ENCODE results near the gene RSAD2. TPM values are rescaled to one million over a fixed set of nuclear protein-coding genes. Genes with fewer than 3 reads are reported as not detected.
A peak's percentile ranks its signal among the peaks of the same experiment; 100 is the strongest.

Gene RSAD2
- total RNA-seq, 4 donors from 2014 or later = 1.8 to 7.0 (median 5.7) TPM

GRCh38 chr2:6945821-6946220 is 68.2 kb downstream of the RSAD2 start:
- Histone ChIP-seq H3K4me3 (no peak overlapping the region), H3K27me3 (no peaks in the 10 kb centered on the region), H3K9me3 (no peaks in the 10 kb centered on the region), H3K27ac (peak overlapping the region in 1 of 4 donors; percentile 46), H3K4me1 (peaks cover 0 to 8% (median 4%) of the 10 kb centered on the region in 3 donors), H3K36me3 (peaks cover 0 to 30% of the 10 kb centered on the region in 2 donors)
- TF ChIP-seq POLR2A (IDR thresholded peaks at IDR 0.05) = no peak
- TF ChIP-seq CTCF (IDR thresholded peaks at IDR 0.05) = no peak
- no peak for TF ChIP-seq EP300 (IDR thresholded peaks at IDR 0.05)
- TF ChIP-seq POLR2AphosphoS5 (IDR thresholded peaks at IDR 0.05) = no peak
- ATAC-seq = no peak

- no peak for ATAC-seq
- WGBS, 2 donors (ENCODE audit: low coverage in 1 of 2) = 64 to 84% methylated on average over 2 of the region's 2 CpGs
These were observed 69.1 kb downstream of the RSAD2 start for GRCh38 chr2:6946722-6947121.

More at GRCh38 chr2:6946722-6947121, 69.1 kb downstream of the RSAD2 start:
- Histone ChIP-seq H3K4me1 (peaks cover 0 to 8% (median 4%) of the 10 kb centered on the region in 3 donors), H3K36me3 (peaks cover 0 to 22% of the 10 kb centered on the region in 2 donors), H3K4me3 (no peak overlapping the region), H3K9me3 (no peaks in the 10 kb centered on the region), H3K27me3 (no peaks in the 10 kb centered on the region), H3K27ac (no peak overlapping the region)
- no peak for TF ChIP-seq POLR2A (IDR thresholded peaks at IDR 0.05)
- no peak for TF ChIP-seq EP300 (IDR thresholded peaks at IDR 0.05)
- TF ChIP-seq POLR2AphosphoS5 (IDR thresholded peaks at IDR 0.05) = no peak
- TF ChIP-seq CTCF (IDR thresholded peaks at IDR 0.05) = no peak

Other genes starting within 250 kb of the RSAD2 start
- gene CMPK2, start 11.9 kb upstream of the RSAD2 start, total RNA-seq = 1 to 10 TPM; 3.1 to 7.8 (median 5.4) TPM
- gene RNF144A, start 39.6 kb downstream of the RSAD2 start, total RNA-seq = 10 to 100 TPM in 1 of 4 donors, 1 to 10 TPM in 3; 7.2 to 12.9 (median 8.8) TPM